H1 (cell line): ENCODE results near the gene ZMYM3. TPM values are rescaled to one million over a fixed set of nuclear protein-coding genes. Genes with fewer than 3 reads are reported as not detected.

Experiments
- CTCF ChIA-PET: fragments of 300-600 bp; sonication (Branson Sonifier 250); formaldehyde crosslinking; loops from one replicate; lab custom pipeline; 2021; ENCODE audit not compliant: partially characterized antibody; lab: Charles Lee
- POLR2A ChIA-PET: fragments of 300-600 bp; sonication (Branson Sonifier 250); formaldehyde crosslinking; loops from one replicate; lab custom pipeline; 2021; ENCODE audit warnings: inconsistent platforms; ENCODE audit not compliant: partially characterized antibody; lab: Charles Lee
- DNase-seq, 2 experiments: peaks; one replicate each; pipeline versions ENCODE4 v3.0.0 to v3.0.0-alpha.2; 2010 to 2022; ENCODE audit warnings: low spot score in 2 of 2, low read depth in 1 of 2, mixed read lengths in 1 of 2
- FAIRE-seq: peaks from 2 replicates; lab custom pipeline; 2011; peaks lifted over from hg19 to GRCh38; lab: Jason Lieb, UNC
- H2AFZ ChIP-seq: 2 replicates; pipeline ENCODE4 v1.8.1; 2012; ENCODE audit warnings: low read length, inconsistent platforms
- H2AK5ac ChIP-seq: 2 replicates; pipeline ENCODE4 v1.6.1; 2013; ENCODE audit warnings: low read depth, low read length
- H2BK120ac ChIP-seq: replicated peaks from 2 replicates; pipeline ENCODE3; 2013; ENCODE audit warnings: low read depth, low read length, inconsistent platforms
- H2BK12ac ChIP-seq: 2 replicates; pipeline ENCODE4 v1.6.1; 2013; ENCODE audit warnings: low read depth, low read length
- H2BK15ac ChIP-seq: 2 replicates; pipeline ENCODE4 v1.6.1; 2013; ENCODE audit warnings: low read length
- H2BK20ac ChIP-seq: 2 replicates; pipeline ENCODE4 v1.6.1; 2013; ENCODE audit warnings: low read length
- H2BK5ac ChIP-seq: 2 replicates; pipeline ENCODE4 v1.6.1; 2013; ENCODE audit warnings: low read depth, low read length
- H3K14ac ChIP-seq: 2 replicates; pipeline ENCODE4 v1.6.1; 2013; ENCODE audit warnings: inconsistent platforms; ENCODE audit not compliant: insufficient read length
- H3K18ac ChIP-seq: 2 replicates; pipeline ENCODE4 v1.6.1; 2013; ENCODE audit warnings: low read length; ENCODE audit errors: extremely low read depth
- H3K23ac ChIP-seq: 2 replicates; pipeline ENCODE4 v1.6.1; 2013; ENCODE audit warnings: inconsistent platforms; ENCODE audit not compliant: insufficient read length
- H3K23me2 ChIP-seq: 2 replicates; pipeline ENCODE4 v1.6.1; 2013; ENCODE audit warnings: low read depth, low read length
- H3K27ac ChIP-seq: 2 replicates; pipeline ENCODE4 v1.6.1; 2011; ENCODE audit warnings: low read depth, low read length, inconsistent platforms
- H3K27me3 ChIP-seq, 4 experiments: replicated peaks in 1 of 4; 1 replicate in 1 of 4; 2 replicates in 3 of 4; pipeline versions ENCODE4 v1.6.1 to v1.8.1; 2011 to 2013; ENCODE audit warnings: low read length in 3 of 4, mild to moderate bottlenecking in 3 of 4, inconsistent platforms in 2 of 4, mixed read lengths in 2 of 4, moderate library complexity in 1 of 4; ENCODE audit not compliant: control insufficient read depth in 3 of 4, insufficient read depth in 3 of 4; ENCODE audit errors: extremely low read depth in 1 of 4
- H3K36me3 ChIP-seq, 4 experiments: 2 replicates each; pipeline versions ENCODE4 v1.6.1 to v1.8.1; 2011 to 2013; ENCODE audit warnings: mild to moderate bottlenecking in 4 of 4, low read length in 3 of 4, moderate library complexity in 2 of 4, control low read depth in 1 of 4, inconsistent platforms in 1 of 4; ENCODE audit not compliant: insufficient read depth in 4 of 4, control insufficient read depth in 2 of 4
- H3K4ac ChIP-seq: replicated peaks from 2 replicates; pipeline ENCODE3; 2013; ENCODE audit warnings: low read length, low read depth, mixed read lengths, inconsistent platforms; ENCODE audit not compliant: insufficient read length
- H3K4me1 ChIP-seq, 4 experiments: replicated peaks in 1 of 4; 1 replicate in 1 of 4; 2 replicates in 3 of 4; pipeline versions ENCODE4 v1.6.1 to v1.8.1; 2011 to 2013; ENCODE audit warnings: low read length in 3 of 4, inconsistent platforms in 2 of 4, mixed read lengths in 1 of 4; ENCODE audit not compliant: insufficient read depth in 4 of 4, control insufficient read depth in 3 of 4
- H3K4me2 ChIP-seq, 2 experiments: 2 replicates each; pipeline versions ENCODE4 v1.6.1 to v1.8.1; 2011 to 2013; ENCODE audit warnings: low read depth in 2 of 2, low read length in 2 of 2, control low read depth in 1 of 2, inconsistent platforms in 1 of 2, mild to moderate bottlenecking in 1 of 2; ENCODE audit not compliant: insufficient read depth in 1 of 2
- H3K4me3 ChIP-seq, 4 experiments: fragments of 200-600, 300-600 bp in 1 of 4; sonication (generic), shearing (Covaris generic), sonication (Bioruptor Twin) in 1 of 4; 2 replicates each; pipeline versions ENCODE4 v1.5.1 to v1.8.1; 2011 to 2016; ENCODE audit warnings: low read length in 4 of 4, low read depth in 3 of 4, control low read depth in 2 of 4, inconsistent platforms in 2 of 4, mild to moderate bottlenecking in 2 of 4, mixed read lengths in 1 of 4, moderate library complexity in 1 of 4; ENCODE audit not compliant: insufficient read depth in 2 of 4; ENCODE audit errors: extremely low read depth in 1 of 4
- H3K56ac ChIP-seq: replicated peaks from 2 replicates; pipeline ENCODE3; 2013; ENCODE audit warnings: low read depth, mild to moderate bottlenecking, mixed read lengths, low read length, inconsistent platforms; ENCODE audit not compliant: insufficient read length
- H3K79me1 ChIP-seq: 2 replicates; pipeline ENCODE4 v1.6.1; 2013; ENCODE audit warnings: low read depth, low read length, control low read depth
- H3K79me2 ChIP-seq, 2 experiments: 2 replicates each; pipeline versions ENCODE4 v1.6.1 to v1.8.1; 2012 to 2013; ENCODE audit warnings: low read length in 2 of 2, mild to moderate bottlenecking in 2 of 2, inconsistent platforms in 1 of 2; ENCODE audit not compliant: insufficient read depth in 2 of 2, control insufficient read depth in 1 of 2
- H3K9ac ChIP-seq, 4 experiments: replicated peaks in 1 of 4; 1 replicate in 1 of 4; 2 replicates in 3 of 4; pipeline versions ENCODE4 v1.6.1 to v1.8.1; 2011 to 2013; ENCODE audit warnings: low read depth in 3 of 4, low read length in 3 of 4, control low read depth in 2 of 4, mild to moderate bottlenecking in 2 of 4, moderate library complexity in 2 of 4, inconsistent platforms in 1 of 4; ENCODE audit errors: extremely low read depth in 1 of 4
- H3K9me3 ChIP-seq, 2 experiments: 2 replicates each; pipeline versions ENCODE4 v1.6.1 to v1.8.1; 2012 to 2013; ENCODE audit warnings: mild to moderate bottlenecking in 2 of 2, moderate library complexity in 2 of 2, control low read depth in 1 of 2, inconsistent platforms in 1 of 2, low read depth in 1 of 2, low read length in 1 of 2, mixed read lengths in 1 of 2; ENCODE audit not compliant: insufficient read depth in 2 of 2
- H4K20me1 ChIP-seq, 2 experiments: replicated peaks in 1 of 2; 2 replicates each; pipeline versions ENCODE3 to v1.8.1; 2011 to 2013; ENCODE audit warnings: inconsistent platforms in 2 of 2, low read length in 2 of 2, mild to moderate bottlenecking in 1 of 2; ENCODE audit not compliant: insufficient read depth in 2 of 2, control insufficient read depth in 1 of 2
- H4K5ac ChIP-seq: 2 replicates; pipeline ENCODE4 v1.6.1; 2013; ENCODE audit warnings: low read length, low read depth, mixed read lengths, inconsistent platforms; ENCODE audit not compliant: insufficient read length
- H4K8ac ChIP-seq: 2 replicates; pipeline ENCODE4 v1.8.0; 2013; ENCODE audit warnings: mild to moderate bottlenecking, moderate library complexity, low read length, inconsistent platforms; ENCODE audit not compliant: insufficient read depth; ENCODE audit errors: extremely low read depth
- H4K91ac ChIP-seq: replicated peaks from 2 replicates; pipeline ENCODE3; 2013; ENCODE audit warnings: low read length, mixed read lengths, inconsistent platforms; ENCODE audit not compliant: insufficient read length
- CHD2 ChIP-seq: IDR thresholded peaks from 2 replicates; pipeline ENCODE4 v1.6.1; 2012; ENCODE audit warnings: low read length, improper control_type of control experiment
- FOSL1 ChIP-seq: IDR thresholded peaks from 2 replicates; pipeline ENCODE4 v1.6.1; 2011; ENCODE audit warnings: mild to moderate bottlenecking, low read depth, low read length, moderate library complexity; ENCODE audit not compliant: insufficient read depth
- HDAC2 ChIP-seq, 2 experiments: fragments of 300-600 bp in 1 of 2; sonication (generic) in 1 of 2; IDR thresholded peaks; 2 replicates each; pipeline ENCODE4 v1.6.1; 2011 to 2012; ENCODE audit warnings: low read depth in 2 of 2, low read length in 2 of 2, mild to moderate bottlenecking in 2 of 2, moderate library complexity in 2 of 2, borderline replicate concordance in 1 of 2, inconsistent platforms in 1 of 2
- RBBP5 ChIP-seq: IDR thresholded peaks from 2 replicates; pipeline ENCODE4 v1.7.1; 2012; ENCODE audit warnings: low read depth, mild to moderate bottlenecking, inconsistent platforms, low read length, moderate library complexity, borderline replicate concordance
- RNF2 ChIP-seq: fragments of 200-900, 300-1000 bp; sonication (generic); IDR thresholded peaks from 2 replicates; pipeline ENCODE4 v1.7.1; 2016; ENCODE audit warnings: borderline replicate concordance, low read depth, mild to moderate bottlenecking, antibody characterized with exemption, low read length; ENCODE audit not compliant: poor library complexity, severe bottlenecking; ENCODE audit errors: missing control alignments
- TEAD4 ChIP-seq: IDR thresholded peaks from 2 replicates; pipeline ENCODE4 v1.6.1; 2012; ENCODE audit warnings: low read depth, low read length, inconsistent platforms, mixed read lengths
- WGBS, 2 experiments: shearing (Covaris generic) in 1 of 2; methylation state at CpG; one replicate each; pipeline versions ENCODE4 v1.1.6 to v1.1.7; 2013 to 2015; ENCODE audit warnings: low lambda C conversion rate in 2 of 2, mixed read lengths in 2 of 2, inconsistent platforms in 1 of 2, low coverage in 1 of 2, missing lambda C conversion rate in 1 of 2; ENCODE audit not compliant: insufficient replicate concordance in 2 of 2, insufficient coverage in 1 of 2, insufficient read length in 1 of 2; ENCODE audit errors: extremely low coverage in 1 of 2, missing lambda C conversion rate in 1 of 2; 5-methylcytosine and 5-hydroxymethylcytosine counted together
- polyA plus RNA-seq, 7 experiments: library from polyadenylated mRNA; depleted of rRNA in 3 of 7; stranded (reverse) in 5 of 7; unstranded in 2 of 7; fragments of >200 nt in 5 of 7; fragments of 200-250 nt in 2 of 7; gene quantifications; 1 replicate in 5 of 7; 2 replicates in 1 of 7; 4 replicates in 1 of 7; pipeline versions ENCODE4 v1.2.1 to v1.2.3, GENCODE V29; 2011 to 2013; ENCODE audit warnings: missing spikeins in 2 of 7, mixed read lengths in 2 of 7
- total RNA-seq: library from RNA; stranded (reverse); fragmentation: NEBNext Ultra II Directional; extraction: Animal tissue kit (Norgen Biotek cat#: 25700); gene quantifications from 2 replicates; pipeline ENCODE4 v1.2.1, GENCODE V29; 2021

ZMYM3 gene
- total and polyA plus RNA-seq, 2 of the 8 experiments (the other 6 are each of a cell fraction or from before 2014, with no cell fraction given) = 56.7 to 82.0 TPM

GRCh38 chrX:71256856-71257255, 2.9 kb upstream of the ZMYM3 start:
- H3K27ac ChIP-seq = no peak overlapping the region
- WGBS, 2 experiments = 91% methylated on average over 4 of the region's 4 CpGs; no CpG with 5 or more reads in 1 of the 2 experiments
- CTCF ChIA-PET = interaction anchor here (2.3 kb wide), 1 partner anchor 29 kb away, joined by 8 read pairs; no protein-coding TSS in a partner anchor

More at GRCh38 chrX:71256856-71257255, 2.9 kb upstream of the ZMYM3 start:
- Histone ChIP-seq H3K9me3 (no peaks in the 10 kb centered on the region), H3K14ac (no peak overlapping the region), H2AFZ (no peak overlapping the region), H2BK15ac (no peak overlapping the region), H3K4me2 (no peak overlapping the region), H3K79me2 (peaks cover 0 to 14% of the 10 kb centered on the region in 2 experiments; a peak in 2 of 4 replicates), H3K27me3 (no peaks in the 10 kb centered on the region), H2BK20ac (no peak overlapping the region), H2BK12ac (no peak overlapping the region), H3K18ac (no peak overlapping the region), H3K56ac (no peak overlapping the region), H3K4me3 (no peak overlapping the region), H2BK120ac (no peak overlapping the region), H4K8ac (no peak overlapping the region), H3K79me1 (no peaks in the 10 kb centered on the region), H4K20me1 (no peaks in the 10 kb centered on the region), H2BK5ac (no peak overlapping the region), H2AK5ac (no peak overlapping the region), H3K36me3 (peaks cover 0 to 1% (median 0%) of the 10 kb centered on the region in 4 experiments; a peak in 1 of 8 replicates), H3K4me1 (peaks cover 0 to 5% (median 1%) of the 10 kb centered on the region in 4 experiments; a peak in 3 of 7 replicates), H4K5ac (no peak overlapping the region), H3K23ac (no peak overlapping the region), H3K4ac (no peak overlapping the region), H3K9ac (no peak overlapping the region), H4K91ac (no peak overlapping the region), H3K23me2 (peaks cover 6% of the 10 kb centered on the region; the same call in 1 of the 2 replicates)
- DNase-seq = no peak
- FAIRE-seq = no peak
- POLR2A ChIA-PET = interaction anchor here (0.6 to 2.0 kb wide), 2 partner anchors 26 to 104 kb away, joined by 3 to 7 read pairs; partner anchors contain the start of gene NONO
- TF ChIP-seq RNF2 (no peak), HDAC2 (IDR thresholded peaks at IDR 0.05; ENCODE audit: borderline replicate concordance in 1 of 2, low read depth in 2 of 2, low read length in 2 of 2) (no peak), TEAD4 (no peak), RBBP5 (no peak), CHD2 (no peak), FOSL1 (no peak)
